T-helper 1 cell treated with Interleukin-12 subunit alpha and Interleukin-12 subunit beta and Interleukin-4 antibody, amounts not matched to agents 30 ng/mL and 1 ng/mL, for 36 hours (primary cell): ENCODE data around the gene ANKRD44. TPM values are rescaled to one million over a fixed set of nuclear protein-coding genes. Genes with fewer than 3 reads are reported as not detected.

Experiments used
- intact Hi-C: fragments of 100-400 bp; cut with micrococcal nuclease; formaldehyde crosslinking; loops from one replicate; pipeline ENCODE4 v1.15.1; 2024
- total RNA-seq: library from RNA; stranded (reverse); gene quantifications from 2 replicates; pipeline ENCODE4 v1.2.3, GENCODE V29; 2022

The ANKRD44 gene
- total RNA-seq, 1 donor from 2014 or later: 256 TPM

DNA sequence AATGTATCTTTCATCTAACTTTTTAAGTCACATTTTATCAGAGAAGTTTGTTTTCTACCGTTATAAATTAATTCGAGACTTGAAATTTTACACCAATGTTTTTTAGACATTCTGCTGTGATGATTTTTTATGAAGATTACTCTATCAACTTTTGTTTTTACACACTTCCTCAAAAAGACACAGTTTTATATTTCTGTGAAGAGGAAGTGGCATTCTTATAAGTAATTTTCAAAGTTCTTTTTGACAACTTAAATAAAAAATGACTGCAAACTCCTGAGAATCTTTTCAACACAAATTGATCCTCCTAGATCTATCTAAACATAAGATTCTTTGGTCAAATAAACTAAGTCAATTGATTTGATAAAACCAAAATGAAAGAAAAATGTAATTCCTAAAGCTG, 13.7 kb downstream of the ANKRD44 start:
- intact Hi-C loops: loop anchor here (1.0 to 2.0 kb wide), 2 partner anchors 10 to 42 kb away; no protein-coding TSS in a partner anchor

DNA sequence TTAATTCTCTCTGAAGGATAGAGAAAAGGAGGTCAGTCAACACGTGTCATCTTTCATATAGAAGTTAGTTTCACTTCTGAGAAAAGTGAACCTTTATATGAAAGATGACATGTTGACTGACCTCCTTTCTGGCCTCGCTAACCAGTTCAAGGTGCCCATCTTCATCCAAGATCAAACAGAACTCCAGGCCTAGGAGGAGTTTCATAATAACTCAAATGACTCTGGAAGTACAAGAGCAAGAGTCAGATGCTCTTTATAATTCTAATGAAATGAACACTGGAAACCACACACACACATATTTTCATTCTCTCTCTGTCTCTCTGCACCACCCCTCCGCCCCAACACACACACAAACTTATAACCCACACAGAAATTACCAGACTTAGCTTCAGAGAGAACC, 16.3 kb downstream of the ANKRD44 start:
- intact Hi-C loops: loop anchor here (1.0 to 2.0 kb wide), 3 partner anchors 14 to 95 kb away; no protein-coding TSS in a partner anchor

DNA sequence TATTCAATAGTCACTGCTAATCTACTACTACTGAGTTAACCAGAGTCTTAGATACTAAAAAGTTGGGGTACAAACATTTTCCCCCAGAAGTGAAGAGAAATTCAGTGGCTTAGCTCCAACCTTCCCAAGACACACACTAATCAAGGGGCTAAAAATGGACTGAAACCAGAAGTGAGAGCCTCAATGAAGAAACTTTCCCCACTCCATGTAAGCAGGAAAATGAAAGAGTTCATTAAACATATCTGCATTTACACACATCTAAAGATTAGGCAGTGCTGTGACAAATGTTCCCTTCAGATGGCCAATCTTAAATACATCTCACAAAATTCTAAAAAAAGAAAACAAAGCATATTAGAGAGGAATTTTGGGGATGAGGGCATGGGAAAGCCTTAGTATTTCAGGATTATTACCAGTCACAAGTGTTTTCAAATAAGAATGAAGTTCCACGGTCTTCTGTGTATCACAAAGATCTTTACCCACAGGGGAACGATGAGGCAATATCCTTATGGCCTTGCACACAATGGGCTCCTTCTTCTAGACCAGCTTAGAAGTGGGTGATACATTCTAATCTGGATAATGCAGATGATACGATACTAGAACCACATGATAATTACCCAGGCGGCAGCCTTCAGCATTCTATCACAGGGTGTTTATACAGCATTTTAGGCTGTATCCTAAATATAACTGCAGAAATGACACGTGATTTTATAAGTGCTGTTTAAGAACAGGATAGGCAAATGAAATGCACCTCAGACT, 17.1 kb downstream of the ANKRD44 start:
- intact Hi-C loops: loop anchor here (1.0 to 2.0 kb wide), 4 partner anchors 15 to 94 kb away; no protein-coding TSS in a partner anchor

DNA sequence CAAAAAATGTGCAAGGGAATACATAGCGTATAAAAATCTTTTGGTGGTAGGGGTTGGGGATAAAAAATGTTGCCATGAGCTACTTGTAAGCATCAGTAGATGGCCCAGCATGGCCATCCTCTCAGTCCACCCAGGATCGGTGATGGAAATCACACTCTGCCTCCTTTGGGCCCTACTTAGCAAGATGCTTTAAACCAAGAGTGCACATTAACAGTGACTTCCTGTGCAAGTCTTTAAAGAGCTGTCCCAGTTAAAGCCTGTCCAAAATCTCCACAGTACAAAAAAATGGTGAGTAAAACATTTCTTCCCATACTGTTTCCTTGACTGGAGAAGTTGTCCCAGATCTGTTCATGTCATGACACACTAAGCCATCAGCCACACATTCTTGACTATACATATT, 18.0 kb downstream of the ANKRD44 start:
- intact Hi-C loops: loop anchor here (1.0 kb wide), 1 partner anchor 26 kb away; no protein-coding TSS in a partner anchor

DNA sequence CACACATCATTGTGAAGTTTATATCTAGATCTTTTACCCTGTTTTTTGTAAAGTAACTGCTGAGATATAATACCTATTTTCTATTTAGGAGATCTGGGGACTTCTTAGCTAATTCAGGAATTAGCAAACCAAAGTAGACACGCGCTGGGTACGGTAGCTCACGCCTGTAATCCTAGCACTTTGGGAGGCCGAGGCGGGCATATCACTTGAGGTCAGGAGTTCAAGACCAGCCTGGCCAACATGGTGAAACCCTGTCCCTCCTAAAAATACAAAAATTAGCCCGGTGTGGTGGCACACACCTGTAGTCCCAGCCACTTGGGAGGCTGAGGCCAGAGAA, 23.0 kb downstream of the ANKRD44 start:
- intact Hi-C loops: loop anchor here (1.0 kb wide), 6 partner anchors 10 to 96 kb away; no protein-coding TSS in a partner anchor

DNA sequence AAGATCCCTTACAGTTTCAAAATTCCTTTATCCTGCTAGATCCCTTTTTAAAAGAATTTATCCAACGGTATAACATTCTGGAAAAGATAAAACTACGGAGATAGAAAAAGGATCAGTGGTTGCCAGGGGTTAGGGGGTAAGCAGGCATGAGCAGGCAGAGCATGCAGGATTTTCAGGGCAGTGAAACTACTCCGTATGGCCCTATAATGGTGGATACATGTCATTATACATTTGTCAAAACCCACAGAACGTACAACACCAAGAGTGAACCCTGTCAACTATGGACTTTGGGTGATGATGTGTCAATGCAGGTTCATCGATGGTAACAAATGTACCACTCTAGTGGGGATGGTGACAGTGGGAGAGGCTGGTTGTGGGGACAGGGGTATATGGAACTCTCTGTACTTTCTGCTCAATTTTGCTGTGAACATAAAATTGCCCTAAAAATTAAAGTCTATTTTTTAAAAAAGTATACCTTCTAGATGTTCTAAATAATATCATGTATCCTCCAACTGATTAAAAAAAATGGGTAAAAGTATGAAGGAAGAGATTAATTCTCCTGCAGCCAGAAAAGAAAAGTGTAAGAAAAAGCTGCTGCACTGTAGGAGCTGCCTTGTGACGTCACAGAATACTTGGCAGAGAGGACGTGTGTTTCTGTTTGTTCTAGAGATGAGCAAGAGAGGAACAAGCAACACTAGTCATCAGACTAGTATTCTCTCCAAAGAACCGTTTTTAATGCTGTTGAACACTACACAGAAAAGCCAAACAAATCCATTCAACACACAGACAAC, 23.6 kb downstream of the ANKRD44 start:
- intact Hi-C loops: loop anchor here (1.0 kb wide), 6 partner anchors 10 to 96 kb away; no protein-coding TSS in a partner anchor

DNA sequence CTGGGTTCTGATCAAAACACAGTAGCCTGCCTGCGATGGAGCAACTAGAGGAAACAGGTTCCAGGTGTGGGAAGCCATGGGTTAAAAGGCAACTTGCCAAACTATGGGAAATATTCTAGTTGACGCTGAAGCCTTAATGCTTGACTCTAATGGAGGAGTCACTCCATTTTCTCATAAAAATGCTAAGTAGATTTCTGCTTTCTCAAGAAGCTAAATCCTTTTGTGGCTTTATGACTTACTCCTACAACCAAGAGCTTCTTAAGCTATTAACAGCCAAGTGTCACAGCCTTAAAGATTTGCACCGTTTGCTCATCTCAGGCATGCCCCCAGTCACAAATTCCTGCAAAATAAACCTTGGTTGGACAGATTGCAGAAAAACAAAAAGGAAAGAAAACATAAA, 25.2 kb downstream of the ANKRD44 start:
- intact Hi-C loops: no loop called here

DNA sequence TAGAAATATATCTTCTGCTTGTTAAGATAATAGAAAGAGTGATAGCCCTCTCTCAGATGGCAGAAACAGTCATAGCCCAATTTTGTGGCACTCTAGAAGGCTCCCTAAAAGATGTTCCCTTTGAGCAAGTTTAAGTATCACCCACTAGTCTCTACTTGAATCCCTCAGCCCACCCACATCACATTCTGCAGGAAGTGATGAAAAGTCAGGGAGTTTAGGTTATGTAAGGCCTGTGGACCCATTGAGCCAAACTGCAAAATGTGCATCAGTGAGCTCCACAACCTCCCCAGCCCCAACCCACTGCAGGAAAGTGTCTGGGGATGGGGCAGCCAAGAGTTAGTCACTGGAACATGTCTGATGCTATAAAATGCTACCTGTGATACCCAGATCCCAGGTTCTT, 25.6 kb downstream of the ANKRD44 start:
- intact Hi-C loops: no loop called here

DNA sequence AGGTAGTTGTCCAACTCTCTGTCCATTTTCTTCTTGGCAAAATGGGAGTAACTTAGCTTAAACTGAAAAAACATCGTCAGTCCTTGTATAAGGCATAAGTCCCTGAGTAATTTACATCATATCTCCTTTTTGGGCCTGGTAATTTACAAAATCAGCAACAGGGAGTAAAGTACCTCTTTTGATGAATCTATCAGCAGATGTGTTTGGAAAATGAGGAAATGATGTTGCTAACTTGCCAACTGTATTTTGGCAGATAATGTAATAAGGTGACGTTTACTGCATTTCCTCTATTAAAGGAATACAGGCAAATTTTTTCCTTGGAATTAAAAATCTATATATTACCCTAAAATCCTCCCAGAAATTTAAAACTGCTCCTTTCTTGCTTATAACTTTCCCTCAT, 29.2 kb downstream of the ANKRD44 start:
- intact Hi-C loops: no loop called here

DNA sequence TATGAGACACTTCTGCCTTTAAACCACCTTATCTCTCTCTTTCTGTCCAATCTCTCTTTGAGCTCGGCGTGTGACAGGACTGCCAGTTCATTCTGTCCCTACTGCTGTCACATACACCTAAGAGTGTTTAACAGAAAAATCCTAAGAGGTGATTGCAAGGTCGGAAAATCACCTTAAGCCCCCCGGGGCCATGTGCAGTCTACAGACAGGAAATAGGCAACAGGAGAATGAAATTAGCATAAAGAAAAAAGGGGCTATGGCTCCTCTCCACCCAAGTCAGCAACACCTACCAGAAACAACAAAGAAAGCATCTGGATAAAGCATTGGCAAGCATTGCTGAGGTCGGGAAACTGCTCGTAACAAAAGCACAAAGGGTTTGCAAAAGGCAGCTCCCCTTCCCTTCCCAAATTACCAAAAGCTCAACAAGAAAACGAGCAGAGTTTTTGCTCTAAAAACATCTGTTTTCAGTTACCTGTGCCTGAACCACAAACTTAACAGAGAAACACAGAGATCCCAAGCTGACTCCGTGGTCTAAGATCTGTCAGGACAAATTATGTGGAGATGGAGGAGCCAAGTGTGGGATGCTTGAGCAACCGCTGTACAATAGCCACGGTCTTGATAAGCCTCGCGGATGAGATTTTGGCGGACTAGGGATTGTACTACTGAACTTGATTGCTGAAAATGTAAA, 30.4 kb downstream of the ANKRD44 start:
- intact Hi-C loops: loop anchor here (1.0 kb wide), 1 partner anchor 9 kb away; no protein-coding TSS in a partner anchor

DNA sequence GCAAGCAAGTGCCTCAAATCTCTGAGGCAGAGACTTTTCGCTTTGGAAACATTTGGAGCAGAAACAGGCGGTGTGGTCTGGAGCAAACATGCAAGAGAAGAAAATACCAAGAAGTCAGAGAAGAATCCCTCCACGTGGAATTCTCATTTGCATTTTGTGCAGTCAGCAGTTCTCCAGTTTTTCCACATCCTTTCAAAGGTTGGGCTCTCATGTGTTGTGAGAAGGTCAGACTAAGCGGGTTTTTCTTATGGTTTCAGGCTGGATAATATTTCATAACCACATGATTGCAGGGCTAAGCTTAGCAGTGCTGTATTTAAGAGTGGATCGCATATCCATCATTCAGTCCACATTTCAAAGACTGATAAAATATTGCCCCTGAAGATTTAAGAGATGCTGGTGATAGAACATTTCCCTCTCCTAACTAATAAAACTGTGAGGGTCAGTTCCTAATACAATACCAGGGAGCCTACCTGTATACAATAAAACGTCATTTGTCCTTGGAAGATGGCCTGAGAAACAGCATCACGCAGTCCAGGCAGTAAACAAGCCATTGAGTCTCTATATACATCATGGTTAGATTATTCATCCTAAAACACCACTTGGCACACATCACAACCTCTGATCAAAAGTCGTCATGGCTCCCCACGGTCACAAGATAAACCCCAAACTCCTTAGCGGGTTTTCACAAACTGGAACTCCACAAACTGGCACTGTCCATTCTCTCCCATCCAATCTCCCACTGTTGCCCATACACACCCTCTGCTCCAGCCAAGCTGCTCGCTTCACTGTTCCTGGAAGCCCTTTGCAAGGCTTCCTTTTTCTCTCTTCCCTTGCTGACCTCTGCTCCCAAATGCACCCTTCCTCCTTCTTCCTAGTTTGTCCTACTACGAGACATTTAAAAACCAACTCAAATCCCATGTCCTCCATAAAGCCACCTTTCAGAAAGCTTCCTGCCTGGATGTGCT, 31.5 kb downstream of the ANKRD44 start:
- intact Hi-C loops: no loop called here

DNA sequence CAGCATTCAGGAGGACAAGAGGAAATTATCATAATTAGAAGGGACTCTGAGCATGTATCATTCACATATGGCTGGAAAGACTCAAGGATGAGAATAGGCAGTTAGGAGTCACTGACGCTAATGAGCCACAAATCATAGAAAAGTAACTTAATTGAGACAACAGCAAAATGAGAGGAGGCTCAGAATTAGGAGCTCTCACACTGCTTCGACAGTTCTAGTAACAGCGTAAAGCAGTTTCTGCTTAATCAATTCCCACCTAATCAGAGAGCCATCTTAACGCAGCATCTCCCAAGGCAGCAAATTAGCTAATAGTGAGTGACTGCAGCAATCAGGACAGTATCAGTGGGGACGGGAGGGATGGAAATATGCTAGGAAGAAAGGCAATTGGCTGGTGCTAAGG, 32.8 kb downstream of the ANKRD44 start:
- intact Hi-C loops: no loop called here

DNA sequence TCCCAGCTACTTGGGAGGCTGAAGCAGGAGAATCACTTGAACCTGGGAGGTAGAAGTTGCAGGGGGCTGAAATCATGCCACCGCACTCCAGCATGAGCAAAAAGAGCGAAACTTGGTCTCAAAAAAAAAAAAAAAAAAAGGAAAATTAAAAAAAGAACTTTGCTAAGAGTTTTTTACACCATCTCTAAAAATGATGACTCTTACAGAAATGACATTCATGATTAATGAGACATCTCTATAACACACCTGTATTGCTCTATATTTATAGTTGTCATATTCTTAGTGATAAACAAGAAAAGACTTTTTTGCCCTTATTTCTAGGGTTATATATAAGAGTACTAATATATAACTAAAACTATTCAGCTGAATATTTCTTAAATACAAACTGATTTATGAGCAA, 34.4 kb downstream of the ANKRD44 start:
- intact Hi-C loops: no loop called here

DNA sequence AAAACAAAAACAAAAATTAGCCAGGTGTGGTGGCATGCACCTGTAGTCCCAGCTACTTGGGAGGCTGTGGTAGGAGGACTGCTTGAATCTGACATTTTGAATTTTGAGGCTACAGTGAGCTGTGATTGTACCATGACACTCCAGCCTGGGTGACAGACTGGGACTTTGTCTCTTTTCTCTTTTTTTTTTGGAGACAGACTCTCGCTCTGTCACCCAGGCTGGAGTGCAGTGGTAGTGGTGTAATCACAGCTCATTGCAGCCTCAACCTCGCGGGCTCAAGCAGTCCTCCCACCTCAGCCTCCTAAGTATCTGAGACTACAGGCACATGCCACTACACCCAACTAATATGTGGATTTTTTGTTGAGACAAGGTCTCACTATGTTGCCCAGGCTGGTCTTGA, 35.6 kb downstream of the ANKRD44 start:
- intact Hi-C loops: no loop called here

DNA sequence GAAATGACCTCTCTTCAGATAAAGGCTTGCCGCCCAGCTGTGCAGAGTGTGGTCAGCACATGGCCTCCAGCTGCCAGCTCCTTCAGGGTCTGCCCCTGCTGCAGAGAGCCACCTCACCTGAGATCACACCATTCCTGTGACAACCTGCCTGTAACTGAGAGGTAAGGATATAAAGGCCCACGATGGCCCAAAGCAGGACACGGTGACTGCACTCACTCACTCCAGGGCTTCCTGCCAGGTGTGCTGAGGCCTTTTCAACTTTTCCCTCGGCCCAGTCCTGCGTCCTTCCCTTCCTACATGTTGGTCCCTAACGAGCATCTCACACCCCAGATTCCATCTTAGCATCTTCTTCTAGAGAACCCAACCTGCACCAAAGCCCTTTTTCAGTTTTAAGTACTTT, 36.2 kb downstream of the ANKRD44 start:
- intact Hi-C loops: no loop called here

DNA sequence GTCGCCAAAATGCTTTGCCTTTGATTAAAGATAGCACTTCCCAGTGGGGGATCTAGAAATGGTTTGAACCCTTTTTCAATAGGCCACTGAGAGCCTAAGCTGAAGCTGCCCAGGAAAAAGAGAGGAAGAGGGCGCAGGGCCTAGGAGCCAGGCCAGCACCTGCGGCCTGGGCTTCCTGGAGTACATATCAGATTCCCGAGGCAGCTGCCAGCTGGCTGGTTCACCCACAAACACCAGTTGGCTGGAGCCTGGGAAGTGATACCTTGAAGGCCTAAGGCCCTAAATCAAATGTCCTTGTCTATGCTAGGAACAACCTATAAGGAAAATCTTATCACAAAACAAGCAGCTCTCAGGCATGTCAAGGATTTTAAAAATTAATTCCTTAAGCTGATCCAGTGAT, 37.1 kb downstream of the ANKRD44 start:
- intact Hi-C loops: no loop called here

DNA sequence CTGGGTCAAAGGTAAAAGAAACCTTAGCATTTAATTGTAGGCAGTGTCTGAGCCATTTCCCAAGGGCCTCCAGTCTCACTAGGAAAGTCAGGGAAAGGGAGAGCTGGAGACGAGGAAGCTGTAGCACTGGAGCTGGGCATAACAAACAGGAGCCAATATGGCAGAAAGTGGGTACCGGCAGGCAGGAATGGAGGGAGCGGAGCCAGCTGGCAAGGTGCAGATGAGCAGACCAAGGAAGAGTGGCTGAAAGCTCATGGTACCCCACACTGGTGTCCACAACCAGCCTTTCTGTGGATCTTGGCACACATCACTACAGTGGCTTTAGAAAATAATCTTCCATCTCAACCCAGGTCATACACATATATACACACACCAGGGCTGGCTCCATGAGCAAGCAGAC, 40.0 kb downstream of the ANKRD44 start:
- intact Hi-C loops: no loop called here

DNA sequence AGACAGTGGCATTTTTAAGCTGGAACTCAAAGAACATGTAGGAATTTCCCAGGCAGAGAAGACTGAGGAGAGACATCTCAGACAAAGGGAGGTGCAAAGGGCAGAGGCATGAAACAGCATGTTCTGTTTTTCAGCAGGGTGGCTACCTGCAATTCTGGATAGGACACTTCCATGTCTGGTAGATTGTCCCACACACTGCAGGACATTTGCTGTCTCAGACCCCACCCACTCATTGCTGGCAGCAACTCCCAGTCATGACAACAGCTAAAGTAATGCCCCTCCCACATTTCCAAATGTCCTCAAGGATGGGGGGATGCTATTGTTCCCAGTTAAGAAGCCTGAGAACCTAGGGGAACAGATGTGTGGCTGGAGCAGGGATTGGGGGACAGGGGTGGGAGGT, 40.8 kb downstream of the ANKRD44 start:
- intact Hi-C loops: loop anchor here (5.0 kb wide), 1 partner anchor 848 kb away; no protein-coding TSS in a partner anchor

DNA sequence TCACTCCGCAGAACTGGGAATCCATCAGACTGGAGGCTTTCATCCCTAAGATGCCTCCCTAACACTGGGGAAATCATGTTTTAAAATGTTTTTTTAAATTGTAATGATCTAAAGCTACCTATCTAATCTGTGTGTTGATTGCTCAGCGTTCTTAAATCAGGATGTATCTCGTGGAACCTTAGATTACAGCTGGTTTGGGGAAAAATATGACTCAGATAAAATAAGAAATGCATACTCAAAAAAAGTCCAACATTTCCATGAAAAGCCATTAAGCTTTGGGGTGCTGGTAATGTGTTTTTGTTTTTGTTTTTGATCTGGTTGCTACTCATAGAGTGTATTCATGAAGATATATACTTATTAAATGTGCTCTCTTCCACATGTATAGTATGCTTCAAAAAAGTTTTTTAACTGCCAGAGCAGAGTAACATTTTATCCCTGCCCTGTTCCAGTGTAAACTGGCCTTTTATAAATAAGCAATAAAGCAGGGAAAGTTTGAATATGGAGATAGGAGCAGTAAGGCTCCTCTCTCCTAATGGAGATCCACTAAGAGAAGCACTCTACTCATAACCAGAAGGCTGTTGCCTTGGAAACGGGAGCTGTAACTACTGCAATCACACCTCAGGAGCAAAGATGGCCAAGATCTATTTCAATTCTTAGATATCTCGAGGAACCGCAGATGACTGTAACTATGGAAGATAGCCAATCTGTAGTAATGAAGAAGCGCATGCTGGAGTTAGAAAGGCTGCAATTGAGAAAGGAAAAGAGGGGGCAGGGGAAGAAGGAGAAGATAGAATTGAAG, 41.6 kb downstream of the ANKRD44 start:
- intact Hi-C loops: loop anchor here (5.0 kb wide), 1 partner anchor 847 kb away; no protein-coding TSS in a partner anchor

DNA sequence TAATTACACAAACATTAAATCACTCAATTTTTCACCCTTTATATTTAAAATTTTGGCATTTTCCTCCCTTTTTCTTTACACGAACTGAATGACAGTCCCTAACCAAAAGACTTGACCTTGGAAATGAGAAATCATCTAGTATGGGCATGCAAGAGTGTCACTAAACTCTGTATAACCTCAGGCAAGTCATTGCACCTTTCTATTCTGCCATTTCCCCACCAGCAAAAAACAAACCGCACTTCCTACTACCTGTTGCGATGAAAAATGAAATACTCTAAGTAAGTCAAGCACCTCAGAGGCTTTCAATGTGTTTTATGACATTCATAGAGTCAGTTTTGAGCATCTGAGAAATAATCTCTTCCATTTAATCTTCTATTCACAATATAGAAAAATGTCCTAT, 44.1 kb downstream of the ANKRD44 start:
- intact Hi-C loops: loop anchor here (1.0 to 5.0 kb wide), 5 partner anchors 11 to 844 kb away; no protein-coding TSS in a partner anchor
